Breast epithelium (tissue), 3 donors: ENCODE data around the gene POFUT1.

Experiments
- CTCF ChIP-seq, 3 donors: fragments of 450-650 bp; IDR thresholded peaks; one replicate each; pipeline ENCODE4 v1.5.1; 2016 to 2017; ENCODE audit warnings: antibody characterized with exemption in 3 of 3, mild to moderate bottlenecking in 3 of 3, moderate library complexity in 3 of 3
- POLR2AphosphoS5 ChIP-seq, 3 donors: sonication (generic); formaldehyde crosslinking; IDR thresholded peaks; one replicate each; pipeline ENCODE4 v1.6.1; 2017; ENCODE audit warnings: antibody characterized with exemption in 3 of 3

- no peak for TF ChIP-seq CTCF (IDR thresholded peaks at IDR 0.05)
- TF ChIP-seq POLR2AphosphoS5 (IDR thresholded peaks at IDR 0.05): no peak
These were observed 2.4 kb upstream of the POFUT1 start for GRCh38 chr20:32205110-32205842.
